A673 (cell line): ENCODE measurements around the gene CARD8. TPM values are rescaled to one million over a fixed set of nuclear protein-coding genes. Genes with fewer than 3 reads are reported as not detected.
A peak's percentile ranks its signal among the peaks of the same experiment; 100 is the strongest.
"Not testable (repeated sequence)": the region's sequence is repeated elsewhere in the genome, so short reads cannot be mapped to it uniquely, and the experiment has no call there.

Experiments used
- BruUV-seq: library from RNA; stranded (reverse); fragments of 400-500 nt; replicated peaks from 2 replicates; lab custom pipeline; 2021; lab: Mats Ljungman, UMichigan
- CTCF ChIA-PET: fragments of 300-600 bp; sonication (Branson Sonifier 250); formaldehyde crosslinking; loops from one replicate; lab custom pipeline; 2022; ENCODE audit warnings: antibody characterized with exemption; lab: Charles Lee
- POLR2A ChIA-PET: fragments of 300-600 bp; sonication (Branson Sonifier 250); formaldehyde crosslinking; loops from one replicate; lab custom pipeline; 2022; ENCODE audit warnings: antibody characterized with exemption; ENCODE audit not compliant: low non-redundant PET; lab: Charles Lee
- DNase-seq: peaks from one replicate; pipeline ENCODE4 v3.0.0-alpha.2; 2015; ENCODE audit warnings: low spot score
- H3K27ac ChIP-seq: fragments of 200-600 bp; sonication (generic); 2 replicates; pipeline ENCODE4 v1.5.1; 2016; ENCODE audit warnings: mixed run types, low read depth, mild to moderate bottlenecking, mixed read lengths, antibody characterized with exemption, low read length; ENCODE audit not compliant: poor library complexity, severe bottlenecking
- H3K27me3 ChIP-seq: fragments of 200-600 bp; sonication (generic); replicated peaks from 2 replicates; pipeline ENCODE4 v1.6.1; 2017; ENCODE audit warnings: mixed run types, low read depth, mild to moderate bottlenecking, mixed read lengths, antibody characterized with exemption, low read length; ENCODE audit not compliant: insufficient read depth, poor library complexity
- H3K36me3 ChIP-seq: fragments of 200-600 bp; sonication (generic); 2 replicates; pipeline ENCODE4 v1.6.1; 2016; ENCODE audit warnings: mixed run types, mild to moderate bottlenecking, mixed read lengths, antibody characterized with exemption, low read length; ENCODE audit not compliant: insufficient read depth, poor library complexity, severe bottlenecking
- H3K4me1 ChIP-seq: fragments of 200-600 bp; sonication (generic); 2 replicates; pipeline ENCODE4 v1.6.1; 2017; ENCODE audit warnings: mixed run types, mild to moderate bottlenecking, mixed read lengths, antibody characterized with exemption, low read length; ENCODE audit not compliant: insufficient read depth, poor library complexity, severe bottlenecking
- H3K4me3 ChIP-seq: fragments of 200-600 bp; sonication (generic); 2 replicates; pipeline ENCODE4 v1.5.1; 2016; ENCODE audit warnings: low read depth, mixed run types, mild to moderate bottlenecking, mixed read lengths, low read length; ENCODE audit not compliant: poor library complexity, severe bottlenecking
- H3K9me3 ChIP-seq: fragments of 200-600 bp; sonication (generic); 2 replicates; pipeline ENCODE4 v1.6.1; 2016; ENCODE audit warnings: mixed run types, low read depth, mild to moderate bottlenecking, mixed read lengths, antibody characterized with exemption, low read length; ENCODE audit not compliant: poor library complexity, severe bottlenecking
- EZH2 ChIP-seq: fragments of 200-600 bp; sonication (generic); IDR thresholded peaks from 2 replicates; pipeline ENCODE4 v1.6.1; 2017; ENCODE audit warnings: borderline replicate concordance, low read depth, mild to moderate bottlenecking, mixed read lengths, antibody characterized with exemption, low read length; ENCODE audit not compliant: poor library complexity, severe bottlenecking
- intact Hi-C: fragments of 100-400 bp; cut with micrococcal nuclease; formaldehyde crosslinking; loops from one replicate; pipeline ENCODE4 v1.10.0; 2022; ENCODE audit not compliant: unreplicated experiment
- total RNA-seq: library from RNA; stranded (reverse); gene quantifications from 2 replicates; pipeline ENCODE4 v1.2.3, GENCODE V29; 2021
- TF ChIP-seq, protein P1 (sequence below): fragments of 300-800, 200-600 bp; sonication (generic); conservative IDR thresholded peaks from 2 replicates; pipeline ENCODE4 v1.5.1; 2017; ENCODE audit warnings: low read depth, mild to moderate bottlenecking, antibody characterized with exemption, low read length, moderate library complexity, mixed read lengths

Gene CARD8
- total RNA-seq, 1 experiment from 2014 or later = 151 TPM

- H3K4me1 ChIP-seq = no peaks in the 10 kb centered on the region
- no peak overlapping the region for H3K4me3 ChIP-seq
- POLR2A ChIA-PET = no interaction called here
- BruUV-seq = no TSS peak
- intact Hi-C loops = no loop called here
- no peak for TF ChIP-seq EZH2
- TF ChIP-seq, protein P1, sequence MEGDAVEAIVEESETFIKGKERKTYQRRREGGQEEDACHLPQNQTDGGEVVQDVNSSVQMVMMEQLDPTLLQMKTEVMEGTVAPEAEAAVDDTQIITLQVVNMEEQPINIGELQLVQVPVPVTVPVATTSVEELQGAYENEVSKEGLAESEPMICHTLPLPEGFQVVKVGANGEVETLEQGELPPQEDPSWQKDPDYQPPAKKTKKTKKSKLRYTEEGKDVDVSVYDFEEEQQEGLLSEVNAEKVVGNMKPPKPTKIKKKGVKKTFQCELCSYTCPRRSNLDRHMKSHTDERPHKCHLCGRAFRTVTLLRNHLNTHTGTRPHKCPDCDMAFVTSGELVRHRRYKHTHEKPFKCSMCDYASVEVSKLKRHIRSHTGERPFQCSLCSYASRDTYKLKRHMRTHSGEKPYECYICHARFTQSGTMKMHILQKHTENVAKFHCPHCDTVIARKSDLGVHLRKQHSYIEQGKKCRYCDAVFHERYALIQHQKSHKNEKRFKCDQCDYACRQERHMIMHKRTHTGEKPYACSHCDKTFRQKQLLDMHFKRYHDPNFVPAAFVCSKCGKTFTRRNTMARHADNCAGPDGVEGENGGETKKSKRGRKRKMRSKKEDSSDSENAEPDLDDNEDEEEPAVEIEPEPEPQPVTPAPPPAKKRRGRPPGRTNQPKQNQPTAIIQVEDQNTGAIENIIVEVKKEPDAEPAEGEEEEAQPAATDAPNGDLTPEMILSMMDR = no peak
- no peak overlapping the region for H3K27ac ChIP-seq
- DNase-seq = no peak
- no peaks in the 10 kb centered on the region for H3K27me3 ChIP-seq
- H3K9me3 ChIP-seq = no peaks in the 10 kb centered on the region
- CTCF ChIA-PET = no interaction called here
- H3K36me3 ChIP-seq = peaks cover 76% of the 10 kb centered on the region
Observed at GRCh38 chr19:48237057-48237456, 18.7 kb downstream of the CARD8 start.

- Histone ChIP-seq H3K27ac (no peak overlapping the region), H3K4me3 (no peak overlapping the region), H3K36me3 (peaks cover 77% of the 10 kb centered on the region), H3K27me3 (no peaks in the 10 kb centered on the region), H3K9me3 (no peaks in the 10 kb centered on the region), H3K4me1 (no peaks in the 10 kb centered on the region)
- ChIA-PET CTCF (no interaction called here), POLR2A (no interaction called here)
- no TSS peak for BruUV-seq
- TF ChIP-seq, protein P1 = no peak
- DNase-seq = no peak
- intact Hi-C loops = no loop called here
Observed at GRCh38 chr19:48230555-48231129, 25.1 kb downstream of the CARD8 start.

- H3K4me1 ChIP-seq = peaks cover 18% of the 10 kb centered on the region
- intact Hi-C loops = no loop called here
- no TSS peak for BruUV-seq
- DNase-seq = no peak
- CTCF ChIA-PET = no interaction called here
- TF ChIP-seq EZH2 = no peak
- TF ChIP-seq, protein P1 = no peak
- H3K4me3 ChIP-seq = no peak overlapping the region
- H3K9me3 ChIP-seq = no peaks in the 10 kb centered on the region
- POLR2A ChIA-PET = no interaction called here
- peak overlapping the region; percentile 58 for H3K27ac ChIP-seq
- peaks cover 35% of the 10 kb centered on the region for H3K36me3 ChIP-seq
- H3K27me3 ChIP-seq = no peaks in the 10 kb centered on the region
Observed at GRCh38 chr19:48221628-48222027, 34.1 kb downstream of the CARD8 start.

DNA sequence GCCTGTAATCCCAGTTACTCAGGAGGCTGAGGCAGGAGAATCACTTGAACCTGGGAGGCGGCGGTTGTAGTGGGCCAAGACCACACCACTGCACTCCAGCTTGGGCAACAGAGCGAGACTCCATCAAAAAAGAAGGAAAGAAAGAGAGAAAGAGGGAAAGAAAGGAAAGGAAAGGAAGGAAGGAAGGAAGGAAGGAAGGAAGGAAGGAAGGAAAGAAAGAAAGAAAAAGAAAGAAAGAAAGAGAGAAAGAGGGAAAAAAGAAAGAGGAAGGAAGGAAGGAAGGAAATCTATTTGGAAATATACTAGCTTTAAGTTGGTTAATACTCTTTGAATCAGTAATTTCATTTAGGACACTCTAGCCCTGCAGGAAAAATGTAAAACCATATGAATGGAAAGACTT is 34.9 kb downstream of the CARD8 start:
- H3K27ac ChIP-seq, H3K4me3 ChIP-seq, intact Hi-C loops, H3K27me3 ChIP-seq, H3K9me3 ChIP-seq, BruUV-seq: not testable (repeated sequence)
- Histone ChIP-seq H3K4me1 (peaks cover 18% of the 10 kb centered on the region), H3K36me3 (peaks cover 35% of the 10 kb centered on the region)
- POLR2A ChIA-PET = interaction anchor here (0.7 kb wide), 1 partner anchor 399 kb away, joined by 3 read pairs; the partner anchor contains the start of gene SPHK2
- CTCF ChIA-PET = interaction anchor here (0.6 kb wide), 1 partner anchor 15 kb away, joined by 4 read pairs; no protein-coding TSS in a partner anchor
- DNase-seq = peak; percentile 62
